PC-9 (cell line): ENCODE data around the gene ST6GALNAC6.

Source experiments
- EZH2 ChIP-seq: fragments of 200-600 bp; sonication (generic); IDR thresholded peaks from 2 replicates; pipeline ENCODE4 v1.8.0; 2017; ENCODE audit warnings: antibody characterized with exemption, low read depth
- TF ChIP-seq, protein P1 (sequence below): fragments of 200-600 bp; sonication (generic); conservative IDR thresholded peaks from 2 replicates; pipeline ENCODE4 v1.6.1; 2017; ENCODE audit warnings: mixed run types, antibody characterized with exemption, mild to moderate bottlenecking, moderate library complexity

DNA sequence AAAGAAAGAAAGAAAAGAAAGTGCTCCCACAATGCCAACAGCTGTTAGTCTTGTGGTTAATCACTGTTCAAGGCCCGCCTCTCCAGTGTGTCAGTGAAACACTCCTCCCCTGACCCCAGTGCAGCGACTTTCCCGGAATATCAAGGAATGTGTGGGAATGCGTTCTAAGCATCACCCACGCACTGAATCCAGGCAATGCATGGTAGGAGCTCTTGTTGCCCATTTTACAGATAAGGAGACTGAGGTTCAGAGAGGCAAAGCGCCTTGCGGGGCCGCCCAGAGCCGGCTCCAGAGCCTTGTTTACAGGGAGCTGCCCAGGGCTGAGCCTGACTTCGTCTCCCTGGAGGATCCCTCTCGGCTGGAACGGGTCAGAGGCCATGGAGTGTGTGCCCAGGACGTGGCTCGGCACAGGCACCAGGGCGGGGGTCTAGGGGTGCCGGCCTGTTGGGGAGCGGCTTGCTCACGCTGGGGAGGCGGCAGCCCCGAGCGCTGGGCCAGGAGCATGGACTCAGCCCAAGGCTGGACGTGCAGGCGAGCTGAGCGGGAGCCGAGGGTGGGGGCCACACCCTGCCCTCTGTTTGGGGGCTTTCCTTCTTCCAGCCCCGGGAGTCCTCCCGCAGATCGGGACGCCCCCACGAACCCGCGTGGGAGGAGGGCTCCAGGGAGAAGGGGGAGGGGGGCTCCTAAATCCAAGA, 823 bp downstream of the ST6GALNAC6 start:
- TF ChIP-seq, protein P1, sequence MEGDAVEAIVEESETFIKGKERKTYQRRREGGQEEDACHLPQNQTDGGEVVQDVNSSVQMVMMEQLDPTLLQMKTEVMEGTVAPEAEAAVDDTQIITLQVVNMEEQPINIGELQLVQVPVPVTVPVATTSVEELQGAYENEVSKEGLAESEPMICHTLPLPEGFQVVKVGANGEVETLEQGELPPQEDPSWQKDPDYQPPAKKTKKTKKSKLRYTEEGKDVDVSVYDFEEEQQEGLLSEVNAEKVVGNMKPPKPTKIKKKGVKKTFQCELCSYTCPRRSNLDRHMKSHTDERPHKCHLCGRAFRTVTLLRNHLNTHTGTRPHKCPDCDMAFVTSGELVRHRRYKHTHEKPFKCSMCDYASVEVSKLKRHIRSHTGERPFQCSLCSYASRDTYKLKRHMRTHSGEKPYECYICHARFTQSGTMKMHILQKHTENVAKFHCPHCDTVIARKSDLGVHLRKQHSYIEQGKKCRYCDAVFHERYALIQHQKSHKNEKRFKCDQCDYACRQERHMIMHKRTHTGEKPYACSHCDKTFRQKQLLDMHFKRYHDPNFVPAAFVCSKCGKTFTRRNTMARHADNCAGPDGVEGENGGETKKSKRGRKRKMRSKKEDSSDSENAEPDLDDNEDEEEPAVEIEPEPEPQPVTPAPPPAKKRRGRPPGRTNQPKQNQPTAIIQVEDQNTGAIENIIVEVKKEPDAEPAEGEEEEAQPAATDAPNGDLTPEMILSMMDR, result no peak
- TF ChIP-seq EZH2, result no peak
